LHCN-M2 (cell line): ENCODE measurements around the gene PTPN23. TPM values are rescaled to one million over a fixed set of nuclear protein-coding genes. Genes with fewer than 3 reads are reported as not detected.
"Not testable (repeated sequence)": the region's sequence is repeated elsewhere in the genome, so short reads cannot be mapped to it uniquely, and the experiment has no call there.

Experiments used
- DNase-seq: peaks from one replicate; pipeline ENCODE4 v3.0.0-alpha.2; 2012; ENCODE audit warnings: low read depth
- total RNA-seq: library from RNA; depleted of rRNA; stranded (reverse); fragments of >200 nt; gene quantifications from 2 replicates; pipeline ENCODE4 v1.2.3, GENCODE V29; 2014; rRNA removed

Gene PTPN23
- total RNA-seq, 1 experiment from 2014 or later, result 15.2 TPM

GRCh38 chr3:47436180-47436579 is 55.4 kb downstream of the PTPN23 start:
- no peak for DNase-seq

- DNase-seq, result no peak
These were observed 59.3 kb downstream of the PTPN23 start for GRCh38 chr3:47440131-47440530.

- peak; percentile 74 for DNase-seq
These were observed 61.2 kb downstream of the PTPN23 start for GRCh38 chr3:47441796-47442551.

GRCh38 chr3:47443611-47443995 is 62.8 kb downstream of the PTPN23 start:
- DNase-seq, result no peak

GRCh38 chr3:47444103-47444502 is 63.3 kb downstream of the PTPN23 start:
- DNase-seq, result peak; percentile 22

- DNase-seq, result no peak
These were observed 71.8 kb downstream of the PTPN23 start for GRCh38 chr3:47452453-47453215.

- no peak for DNase-seq
These were observed 75.1 kb downstream of the PTPN23 start for GRCh38 chr3:47455806-47456452.

GRCh38 chr3:47456984-47457383 is 76.2 kb downstream of the PTPN23 start:
- DNase-seq, result no peak

GRCh38 chr3:47459534-47460085 is 78.8 kb downstream of the PTPN23 start:
- not testable (repeated sequence) for DNase-seq

Other genes with a start within 250 kb of the PTPN23 start
- 18.3 and 23.1 TPM in 2 replicates for gene SETD2, start 216.9 kb upstream of the PTPN23 start, total RNA-seq
- 2.2 and 5.7 TPM in 2 replicates for gene KIF9, start 98.2 kb upstream of the PTPN23 start, total RNA-seq
- gene KLHL18, start 98.1 kb upstream of the PTPN23 start, total RNA-seq, result 18.3 and 21.5 TPM in 2 replicates
- gene SCAP, start 94.9 kb downstream of the PTPN23 start, total RNA-seq, result 66.5 and 71.1 TPM in 2 replicates
- 40.8 and 46.7 TPM in 2 replicates for gene ELP6, start 132.7 kb downstream of the PTPN23 start, total RNA-seq
- 0.19 and 0.29 TPM in 2 replicates for gene CSPG5, start 197.8 kb downstream of the PTPN23 start, total RNA-seq